OCI-LY3 (cell line): ENCODE measurements around the gene STXBP4.

Source experiments
- H2AFZ ChIP-seq: fragments of 200-600, 300-600 bp; shearing (Covaris generic); 2 replicates; pipeline ENCODE4 v1.6.0; 2014; ENCODE audit warnings: antibody characterized with exemption, low read depth, low read length
- H3K27ac ChIP-seq: fragments of 200-600, 300-600 bp; sonication (generic); 2 replicates; pipeline ENCODE4 v1.5.1; 2014; ENCODE audit warnings: mild to moderate bottlenecking, low read length, moderate library complexity, mixed read lengths
- H3K27me3 ChIP-seq: fragments of 200-600, 300-600 bp; sonication (generic); 2 replicates; pipeline ENCODE4 v1.6.1; 2014; ENCODE audit warnings: low read depth, low read length, mixed read lengths
- H3K36me3 ChIP-seq: fragments of 200-600, 300-600 bp; sonication (generic); replicated peaks from 2 replicates; pipeline ENCODE3; 2014; ENCODE audit warnings: low read depth, low read length, mixed read lengths
- H3K4me1 ChIP-seq: fragments of 300-600, 200-600 bp; sonication (generic); 2 replicates; pipeline ENCODE4 v1.6.1; 2014; ENCODE audit warnings: low read length, mixed read lengths
- H3K4me2 ChIP-seq: fragments of 200-600, 300-600 bp; sonication (generic); 2 replicates; pipeline ENCODE4 v1.6.1; 2014; ENCODE audit warnings: low read length, mixed read lengths
- H3K4me3 ChIP-seq: fragments of 300-600, 200-600 bp; sonication (generic); 2 replicates; pipeline ENCODE4 v1.5.1; 2014; ENCODE audit warnings: antibody characterized with exemption, mild to moderate bottlenecking, low read length, moderate library complexity
- H3K79me2 ChIP-seq: fragments of 300-600, 200-600 bp; shearing (Covaris generic); 2 replicates; pipeline ENCODE4 v1.6.1; 2014; ENCODE audit warnings: mild to moderate bottlenecking, low read length, mixed read lengths
- H3K9ac ChIP-seq: fragments of 300-600, 200-600 bp; shearing (Covaris generic); 2 replicates; pipeline ENCODE4 v1.6.0; 2014; ENCODE audit warnings: mild to moderate bottlenecking, low read length, moderate library complexity
- H3K9me3 ChIP-seq: fragments of 200-600, 300-600 bp; shearing (Covaris generic); 2 replicates; pipeline ENCODE4 v1.6.1; 2014; ENCODE audit warnings: low read length, mixed read lengths; ENCODE audit not compliant: insufficient read depth
- H4K20me1 ChIP-seq: fragments of 200-600, 300-600 bp; sonication (generic); 2 replicates; pipeline ENCODE4 v1.6.1; 2016; ENCODE audit warnings: low read length, mixed read lengths; ENCODE audit not compliant: insufficient read depth
- EZH2phosphoT487 ChIP-seq: fragments of 200-600 bp; shearing (Covaris generic); IDR thresholded peaks from 2 replicates; pipeline ENCODE4 v1.6.1; 2018; ENCODE audit warnings: antibody characterized with exemption, mixed run types, low read depth
- TF ChIP-seq, protein P1 (sequence below): fragments of 200-600, 300-600 bp; sonication (generic); IDR thresholded peaks from 2 replicates; pipeline ENCODE4 v1.5.1; 2014; ENCODE audit warnings: antibody characterized with exemption, low read length, low read depth

Gene STXBP4

DNA sequence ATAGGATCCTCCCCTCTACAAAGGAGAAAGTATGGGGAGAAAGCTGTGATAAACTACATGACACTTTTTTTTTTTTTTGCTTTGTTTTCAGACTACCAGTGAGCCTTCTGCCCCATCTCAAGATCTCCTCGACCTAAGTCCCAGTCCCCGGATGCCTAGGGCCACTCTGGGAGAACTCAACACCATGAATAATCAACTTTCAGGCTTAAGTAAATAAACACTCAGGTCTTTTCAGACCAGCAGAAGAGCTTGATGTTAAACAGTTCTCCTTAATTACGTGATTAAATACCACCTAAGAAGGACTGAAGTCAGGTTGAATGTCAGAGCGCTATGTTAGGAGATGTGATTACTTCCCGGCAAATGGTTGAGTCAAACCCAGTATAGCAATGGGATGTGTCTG is 31.5 kb upstream of the STXBP4 start:
- Histone ChIP-seq H3K4me2 (no peak overlapping the region), H3K79me2 (no peaks in the 10 kb centered on the region), H3K27ac (no peak overlapping the region), H3K9me3 (no peaks in the 10 kb centered on the region), H3K9ac (no peak overlapping the region), H3K4me1 (peaks cover 8% of the 10 kb centered on the region; the same call in 1 of the 2 replicates), H2AFZ (no peak overlapping the region), H3K4me3 (no peak overlapping the region), H4K20me1 (no peaks in the 10 kb centered on the region), H3K36me3 (no peaks in the 10 kb centered on the region), H3K27me3 (no peaks in the 10 kb centered on the region)
- TF ChIP-seq, protein P1, sequence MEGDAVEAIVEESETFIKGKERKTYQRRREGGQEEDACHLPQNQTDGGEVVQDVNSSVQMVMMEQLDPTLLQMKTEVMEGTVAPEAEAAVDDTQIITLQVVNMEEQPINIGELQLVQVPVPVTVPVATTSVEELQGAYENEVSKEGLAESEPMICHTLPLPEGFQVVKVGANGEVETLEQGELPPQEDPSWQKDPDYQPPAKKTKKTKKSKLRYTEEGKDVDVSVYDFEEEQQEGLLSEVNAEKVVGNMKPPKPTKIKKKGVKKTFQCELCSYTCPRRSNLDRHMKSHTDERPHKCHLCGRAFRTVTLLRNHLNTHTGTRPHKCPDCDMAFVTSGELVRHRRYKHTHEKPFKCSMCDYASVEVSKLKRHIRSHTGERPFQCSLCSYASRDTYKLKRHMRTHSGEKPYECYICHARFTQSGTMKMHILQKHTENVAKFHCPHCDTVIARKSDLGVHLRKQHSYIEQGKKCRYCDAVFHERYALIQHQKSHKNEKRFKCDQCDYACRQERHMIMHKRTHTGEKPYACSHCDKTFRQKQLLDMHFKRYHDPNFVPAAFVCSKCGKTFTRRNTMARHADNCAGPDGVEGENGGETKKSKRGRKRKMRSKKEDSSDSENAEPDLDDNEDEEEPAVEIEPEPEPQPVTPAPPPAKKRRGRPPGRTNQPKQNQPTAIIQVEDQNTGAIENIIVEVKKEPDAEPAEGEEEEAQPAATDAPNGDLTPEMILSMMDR, result no peak
- TF ChIP-seq EZH2phosphoT487, result no peak

DNA sequence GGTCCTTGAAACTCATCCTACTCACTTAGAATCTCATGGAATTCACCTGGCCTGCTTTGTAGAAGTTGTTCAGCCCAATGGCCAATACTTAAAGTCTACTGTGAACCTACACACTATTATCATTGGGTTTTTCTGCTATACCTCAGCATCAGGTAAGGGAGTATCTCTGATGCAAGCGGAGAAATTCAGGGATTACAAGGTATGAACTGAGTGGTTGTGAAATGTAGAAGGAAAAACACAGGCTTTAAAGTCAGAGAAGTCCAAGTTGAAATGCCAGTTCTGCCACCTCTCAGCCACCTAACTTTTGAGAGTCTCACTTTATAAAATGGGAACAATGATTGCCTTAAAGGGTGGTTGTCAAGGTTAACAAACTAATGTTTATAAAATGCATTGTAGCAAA is 31.1 kb upstream of the STXBP4 start:
- TF ChIP-seq, protein P1, result no peak
- no peak for TF ChIP-seq EZH2phosphoT487
- no peak overlapping the region for H2AFZ ChIP-seq
- no peak overlapping the region for H3K4me3 ChIP-seq
- peaks cover 8% of the 10 kb centered on the region; the same call in 1 of the 2 replicates for H3K4me1 ChIP-seq
- no peaks in the 10 kb centered on the region for H3K9me3 ChIP-seq
- H3K9ac ChIP-seq, result no peak overlapping the region
- H3K27ac ChIP-seq, result no peak overlapping the region
- no peaks in the 10 kb centered on the region for H3K36me3 ChIP-seq
- H3K27me3 ChIP-seq, result no peaks in the 10 kb centered on the region
- H4K20me1 ChIP-seq, result no peaks in the 10 kb centered on the region
- no peaks in the 10 kb centered on the region for H3K79me2 ChIP-seq
- H3K4me2 ChIP-seq, result no peak overlapping the region

DNA sequence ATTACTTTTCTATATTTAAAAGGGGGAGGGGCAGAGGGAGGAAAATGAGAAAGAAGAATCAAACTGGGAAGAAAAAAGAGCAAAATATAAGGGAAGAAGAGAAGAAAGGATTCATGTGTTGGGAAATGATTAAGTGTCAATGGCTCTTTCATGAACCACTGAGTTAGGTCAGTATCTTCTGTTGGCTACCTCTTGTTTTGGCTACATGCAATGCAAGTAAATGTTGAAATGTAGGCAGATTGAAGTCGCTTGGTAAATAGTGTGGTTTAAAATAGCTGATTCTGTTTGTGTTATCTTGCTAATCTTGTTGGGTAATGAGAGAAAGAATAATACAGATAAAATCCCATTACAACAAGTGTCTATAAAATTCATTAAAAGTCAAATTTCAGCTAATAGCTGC is 27.3 kb upstream of the STXBP4 start:
- Histone ChIP-seq H2AFZ (no peak overlapping the region), H3K36me3 (no peaks in the 10 kb centered on the region), H3K27me3 (0 out of 2 replicates have a peak, but pooled peaks cover 2% of the 10 kb centered on the region), H3K4me2 (no peak overlapping the region), H3K9me3 (no peaks in the 10 kb centered on the region), H4K20me1 (no peaks in the 10 kb centered on the region), H3K4me1 (no peaks in the 10 kb centered on the region), H3K9ac (no peak overlapping the region), H3K27ac (no peak overlapping the region), H3K4me3 (no peak overlapping the region), H3K79me2 (no peaks in the 10 kb centered on the region)
- TF ChIP-seq, protein P1, result no peak
- no peak for TF ChIP-seq EZH2phosphoT487

DNA sequence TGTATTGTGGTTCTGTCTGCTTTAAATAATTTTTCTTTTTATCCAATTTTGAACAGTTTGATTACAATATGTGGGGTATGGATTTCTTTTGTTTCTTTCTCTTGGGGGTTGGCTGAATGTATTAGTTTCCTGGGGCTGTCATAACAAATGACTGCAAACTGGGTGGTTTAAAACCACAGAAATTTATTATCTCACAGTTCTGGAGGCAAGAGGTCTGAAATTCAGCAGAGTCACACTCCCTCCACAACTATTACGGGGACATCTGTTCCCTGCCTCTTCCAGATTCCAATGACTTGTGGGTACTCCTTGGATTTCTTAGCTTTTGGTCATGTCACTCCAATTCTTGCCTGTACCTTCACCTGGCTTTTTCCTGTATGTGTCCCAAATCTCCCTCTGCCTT is 23.8 kb upstream of the STXBP4 start:
- no peak for TF ChIP-seq EZH2phosphoT487
- TF ChIP-seq, protein P1, result no peak
- H3K4me1 ChIP-seq, result no peaks in the 10 kb centered on the region

More for the DNA sequence above, 23.8 kb upstream of the STXBP4 start:
- Histone ChIP-seq H3K79me2 (no peaks in the 10 kb centered on the region), H3K4me3 (no peak overlapping the region), H2AFZ (no peak overlapping the region), H3K9ac (no peak overlapping the region), H3K36me3 (no peaks in the 10 kb centered on the region), H3K27ac (no peak overlapping the region), H3K4me2 (no peak overlapping the region), H3K9me3 (no peaks in the 10 kb centered on the region), H4K20me1 (no peaks in the 10 kb centered on the region), H3K27me3 (0 out of 2 replicates have a peak, but pooled peaks cover 3% of the 10 kb centered on the region)
